ENCODE measurements around the gene TBL1Y.
"Not testable (repeated sequence)": the region's sequence is repeated elsewhere in the genome, so short reads cannot be mapped to it uniquely, and the experiment has no call there.

The TBL1Y gene

GRCh38 chrY:6910372-6911252 is at the start of gene TBL1Y:
Gene TBL1Y (plus strand): TSS chrY:6910697. CDS start chrY:7025085, 114,388 bp downstream.
- DNase-seq (ENCODE audit: low read depth) = no peak

GRCh38 chrY:6894496-6894895 is 16.0 kb upstream of the TBL1Y start:
- TF ChIP-seq CTCF (conservative IDR thresholded peaks at IDR 0.05; ENCODE audit: low read length) = no peak
- no peak overlapping the region for H3K4me3 ChIP-seq (ENCODE audit: low read length)
- no peak for DNase-seq (ENCODE audit: low read depth)

More at GRCh38 chrY:6910372-6911252, at the start of gene TBL1Y:
- TF ChIP-seq CTCF (conservative IDR thresholded peaks at IDR 0.05; ENCODE audit: low read length) = no peak
- H3K4me3 ChIP-seq (ENCODE audit: low read length) = no peak within 1 kb of the TSS

- DNase-seq (ENCODE audit: low read depth) = no peak
- no peak overlapping the region for H3K4me3 ChIP-seq (ENCODE audit: low read length)
- no peak for TF ChIP-seq CTCF (conservative IDR thresholded peaks at IDR 0.05; ENCODE audit: low read length)
These were observed 15.3 kb upstream of the TBL1Y start for GRCh38 chrY:6895236-6895635.

- not testable (repeated sequence) for DNase-seq (ENCODE audit: low read depth); H3K4me3 ChIP-seq (ENCODE audit: low read length)
These were observed 8.4 kb upstream of the TBL1Y start for GRCh38 chrY:6902116-6902515.

- DNase-seq (ENCODE audit: low read depth) = no peak
- no peak for TF ChIP-seq CTCF (conservative IDR thresholded peaks at IDR 0.05; ENCODE audit: low read length)
These were observed 2.9 kb upstream of the TBL1Y start for GRCh38 chrY:6907591-6907990.

GRCh38 chrY:6908021-6908420 is 2.5 kb upstream of the TBL1Y start:
- DNase-seq (ENCODE audit: low read depth); H3K4me3 ChIP-seq (ENCODE audit: low read length): not testable (repeated sequence)

More at GRCh38 chrY:6907591-6907990, 2.9 kb upstream of the TBL1Y start:
- no peak overlapping the region for H3K4me3 ChIP-seq (ENCODE audit: low read length)

- no peak for TF ChIP-seq CTCF (conservative IDR thresholded peaks at IDR 0.05; ENCODE audit: low read length)
- H3K4me3 ChIP-seq (ENCODE audit: low read length) = no peak overlapping the region
- DNase-seq (ENCODE audit: low read depth) = no peak
These were observed 1.4 kb upstream of the TBL1Y start for GRCh38 chrY:6909118-6909521.

- no peak for DNase-seq (ENCODE audit: low read depth)
- TF ChIP-seq CTCF (conservative IDR thresholded peaks at IDR 0.05; ENCODE audit: low read length) = no peak
- no peak overlapping the region for H3K4me3 ChIP-seq (ENCODE audit: low read length)
These were observed 641 bp upstream of the TBL1Y start for GRCh38 chrY:6909856-6910255.
